ENCODE results near the gene NAGK.

GRCh38 chr2:71126957-71127356, 58.5 kb downstream of the NAGK start:
- TF ChIP-seq CTCF (IDR thresholded peaks at IDR 0.05): no peak
- no peak for TF ChIP-seq POLR2A (IDR thresholded peaks at IDR 0.05)

Measured in thyroid gland (tissue), 4 donors.